Stimulated activated CD8-positive, alpha-beta memory T cell treated with anti-CD3 and anti-CD28 coated beads, Interleukin-2, amount 100 ng/mL, for 1 hour (primary cell): ENCODE measurements around the gene BOK.
"Not testable (repeated sequence)": the region's sequence is repeated elsewhere in the genome, so short reads cannot be mapped to it uniquely, and the experiment has no call there.

ENCODE experiments used
- DNase-seq, 2 donors: peaks; one replicate each; pipeline ENCODE4 v3.0.0-alpha.2; 2020; ENCODE audit warnings: low read depth in 2 of 2

Gene BOK

GRCh38 chr2:241555711-241556110 is 2.8 kb upstream of the BOK start:
- no peak for DNase-seq

- DNase-seq = no peak
These were observed 1.8 kb upstream of the BOK start for GRCh38 chr2:241556746-241557145.

- no peak for DNase-seq
These were observed 997 bp downstream of the BOK start for GRCh38 chr2:241559323-241560161.

GRCh38 chr2:241560162-241560882 is 1.8 kb downstream of the BOK start:
- DNase-seq = no peak

GRCh38 chr2:241560883-241561474 is 2.4 kb downstream of the BOK start:
- DNase-seq = no peak

- DNase-seq = no peak
These were observed 3.3 kb downstream of the BOK start for GRCh38 chr2:241561832-241562231.

- no peak for DNase-seq
These were observed 3.8 kb downstream of the BOK start for GRCh38 chr2:241562269-241562891.

- DNase-seq = no peak
These were observed 4.5 kb downstream of the BOK start for GRCh38 chr2:241563031-241563507.

GRCh38 chr2:241563571-241563980 is 5.0 kb downstream of the BOK start:
- no peak for DNase-seq

GRCh38 chr2:241563981-241564595 is 5.5 kb downstream of the BOK start:
- no peak for DNase-seq

- DNase-seq = no peak
These were observed 6.3 kb downstream of the BOK start for GRCh38 chr2:241564596-241565410.

- no peak for DNase-seq
These were observed 6.9 kb downstream of the BOK start for GRCh38 chr2:241565411-241565810.

GRCh38 chr2:241566021-241566420 is 7.5 kb downstream of the BOK start:
- DNase-seq = not testable (repeated sequence)

- no peak for DNase-seq
These were observed 7.9 kb downstream of the BOK start for GRCh38 chr2:241566468-241566867.

- not testable (repeated sequence) for DNase-seq
These were observed 8.7 kb downstream of the BOK start for GRCh38 chr2:241567266-241567665.

GRCh38 chr2:241567776-241568175 is 9.2 kb downstream of the BOK start:
- DNase-seq = no peak

GRCh38 chr2:241568726-241569125 is 10.2 kb downstream of the BOK start:
- no peak for DNase-seq

- no peak for DNase-seq
These were observed 11.3 kb downstream of the BOK start for GRCh38 chr2:241569831-241570281.

- DNase-seq = no peak
These were observed 12.5 kb downstream of the BOK start for GRCh38 chr2:241570961-241571581.
